D721Med (cell line): Measurements from ENCODE around the gene CFAP61.

ENCODE experiments used
- DNase-seq: peaks from one replicate; pipeline ENCODE4 v3.0.0; 2011; ENCODE audit warnings: low spot score; ENCODE audit not compliant: insufficient read length
- FAIRE-seq: peaks from 2 replicates; lab custom pipeline; 2011; peaks lifted over from hg19 to GRCh38; lab: Jason Lieb, UNC
- TF ChIP-seq, protein P1 (sequence below): IDR thresholded peaks from 2 replicates; pipeline ENCODE4 v1.5.1; 2012; ENCODE audit warnings: mild to moderate bottlenecking, control low read depth; ENCODE audit not compliant: insufficient read depth; ENCODE audit errors: missing control alignments

CFAP61 gene

GRCh38 chr20:20331817-20332216 is 279.5 kb downstream of the CFAP61 start:
- TF ChIP-seq, protein P1, sequence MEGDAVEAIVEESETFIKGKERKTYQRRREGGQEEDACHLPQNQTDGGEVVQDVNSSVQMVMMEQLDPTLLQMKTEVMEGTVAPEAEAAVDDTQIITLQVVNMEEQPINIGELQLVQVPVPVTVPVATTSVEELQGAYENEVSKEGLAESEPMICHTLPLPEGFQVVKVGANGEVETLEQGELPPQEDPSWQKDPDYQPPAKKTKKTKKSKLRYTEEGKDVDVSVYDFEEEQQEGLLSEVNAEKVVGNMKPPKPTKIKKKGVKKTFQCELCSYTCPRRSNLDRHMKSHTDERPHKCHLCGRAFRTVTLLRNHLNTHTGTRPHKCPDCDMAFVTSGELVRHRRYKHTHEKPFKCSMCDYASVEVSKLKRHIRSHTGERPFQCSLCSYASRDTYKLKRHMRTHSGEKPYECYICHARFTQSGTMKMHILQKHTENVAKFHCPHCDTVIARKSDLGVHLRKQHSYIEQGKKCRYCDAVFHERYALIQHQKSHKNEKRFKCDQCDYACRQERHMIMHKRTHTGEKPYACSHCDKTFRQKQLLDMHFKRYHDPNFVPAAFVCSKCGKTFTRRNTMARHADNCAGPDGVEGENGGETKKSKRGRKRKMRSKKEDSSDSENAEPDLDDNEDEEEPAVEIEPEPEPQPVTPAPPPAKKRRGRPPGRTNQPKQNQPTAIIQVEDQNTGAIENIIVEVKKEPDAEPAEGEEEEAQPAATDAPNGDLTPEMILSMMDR = no peak
- DNase-seq (no peak), FAIRE-seq (no peak)

DNA sequence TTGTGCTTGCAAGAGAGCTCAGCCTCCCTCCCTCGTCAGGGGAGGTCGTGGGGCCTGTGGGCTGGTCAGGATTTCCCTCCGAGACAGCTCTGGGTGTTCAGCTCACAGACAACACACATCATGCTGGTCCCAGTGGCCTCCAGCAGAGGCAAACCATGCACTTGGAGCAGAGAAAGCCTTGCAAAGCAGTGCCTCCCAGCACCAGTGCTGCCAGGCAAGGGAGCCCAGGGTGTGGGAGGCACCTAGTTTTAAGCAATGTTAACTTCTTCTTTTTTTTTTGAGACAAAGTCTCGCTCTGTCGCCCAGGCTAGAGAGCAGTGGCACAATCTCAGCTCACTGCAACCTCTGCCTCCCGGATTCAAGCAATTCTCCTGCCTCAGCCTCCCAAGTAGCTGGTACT is 281.5 kb downstream of the CFAP61 start:
- TF ChIP-seq, protein P1 = no peak
- no peak for FAIRE-seq
- no peak for DNase-seq

DNA sequence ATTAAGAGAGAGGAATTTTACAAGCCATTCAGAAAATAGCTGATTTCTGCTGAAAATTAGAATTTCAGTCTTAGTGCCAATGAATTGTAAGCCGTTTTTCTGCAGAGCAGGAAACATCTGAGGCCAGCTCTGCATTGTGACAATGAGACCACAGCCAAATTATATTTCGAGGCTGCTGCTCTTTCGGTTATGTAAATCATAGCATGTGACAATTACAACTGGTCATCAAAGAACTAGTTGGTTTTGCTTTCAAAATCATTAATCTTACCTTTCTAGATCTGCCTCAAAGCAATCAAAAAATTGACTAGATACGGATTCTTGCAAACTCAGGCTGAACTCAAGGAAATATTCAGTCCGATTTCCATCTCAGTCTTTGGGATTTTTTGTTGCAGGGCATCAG is 282.2 kb downstream of the CFAP61 start:
- TF ChIP-seq, protein P1 = no peak
- DNase-seq = no peak
- FAIRE-seq = no peak

DNA sequence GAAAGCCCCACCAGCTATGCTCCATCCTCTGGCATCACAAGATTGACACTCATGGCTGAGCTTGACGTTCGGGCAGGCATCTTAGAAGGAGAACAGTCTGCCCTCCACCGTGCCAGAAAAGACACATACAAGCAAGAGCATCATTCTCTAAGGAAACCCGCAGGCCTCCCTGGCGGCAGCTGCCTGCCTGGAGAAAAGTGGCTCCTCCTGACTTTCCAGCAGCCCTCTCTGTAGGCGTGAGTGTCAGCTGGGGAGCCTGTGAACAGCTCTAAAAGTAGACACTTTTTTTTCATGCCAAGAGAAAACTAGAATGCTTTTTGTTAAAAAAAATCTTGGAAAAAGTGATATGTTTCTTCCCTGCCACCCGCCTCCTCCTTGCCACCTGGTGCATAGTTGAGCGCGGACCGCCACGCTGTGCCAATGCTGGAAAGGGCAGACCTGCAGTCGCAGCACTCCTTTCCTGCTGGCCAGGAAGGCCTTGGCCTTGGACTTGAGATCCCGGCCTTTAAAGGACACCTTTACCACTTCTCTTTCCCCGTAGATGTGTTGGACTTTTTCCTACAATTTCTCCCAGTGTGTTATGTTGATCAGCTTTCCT is 285.9 kb downstream of the CFAP61 start:
- DNase-seq (no peak), FAIRE-seq (no peak)
- TF ChIP-seq, protein P1 = no peak

DNA sequence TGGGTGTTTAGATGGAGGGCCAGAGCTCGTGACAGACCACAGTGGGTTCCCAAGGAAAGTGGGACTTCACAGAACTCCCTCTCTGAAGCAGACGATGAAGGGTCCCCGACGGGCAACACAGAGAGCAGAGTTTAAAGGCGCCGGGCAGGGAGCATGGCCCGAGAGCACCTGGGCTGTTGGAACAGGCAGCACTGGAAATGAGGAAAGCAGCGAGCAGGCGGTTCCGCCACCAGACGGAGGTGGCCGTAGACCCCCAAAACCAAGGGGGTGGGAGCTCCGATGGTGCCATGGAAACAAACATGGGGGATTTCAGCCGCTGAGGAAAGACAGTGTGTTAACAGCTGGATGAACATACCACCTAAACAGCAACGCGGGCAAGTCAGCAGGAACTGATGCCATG is 288.1 kb downstream of the CFAP61 start:
- TF ChIP-seq, protein P1 = no peak
- DNase-seq = no peak
- no peak for FAIRE-seq

- TF ChIP-seq, protein P1 = no peak
- FAIRE-seq (no peak), DNase-seq (no peak)
These were observed 289.0 kb downstream of the CFAP61 start for GRCh38 chr20:20341371-20341770.

DNA sequence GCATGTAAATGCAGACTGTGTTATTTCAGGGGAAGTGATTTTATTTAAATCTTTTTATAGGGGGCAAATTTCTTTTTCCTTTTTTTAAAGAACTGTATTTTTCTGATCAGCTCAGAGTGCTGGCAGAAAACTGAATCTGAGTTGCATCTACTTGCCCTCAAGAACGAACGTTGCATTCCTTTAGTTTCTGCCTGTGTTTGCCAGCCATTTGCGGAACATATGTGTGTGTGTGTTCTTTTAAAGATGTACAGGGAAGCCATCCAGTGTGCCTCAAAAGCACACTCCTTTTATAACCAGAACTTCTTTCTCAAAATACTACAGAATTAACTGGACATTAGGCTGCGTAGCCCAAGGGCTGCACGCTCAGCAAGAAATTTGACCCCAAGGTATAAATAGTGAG is 289.7 kb downstream of the CFAP61 start:
- FAIRE-seq = no peak
- TF ChIP-seq, protein P1 = no peak
- DNase-seq = no peak
